Neural progenitor cell (in vitro differentiated cells): ENCODE data around the gene SLC2A5. TPM values are rescaled to one million over a fixed set of nuclear protein-coding genes. Genes with fewer than 3 reads are reported as not detected.

Experiments
- DNase-seq: peaks from one replicate; pipeline ENCODE4 v3.0.0-alpha.2; 2016; ENCODE audit warnings: low spot score
- H2AFZ ChIP-seq: fragments of 200-600 bp; sonication (generic); replicated peaks from 2 replicates; pipeline ENCODE4 v1.6.1; 2016; ENCODE audit warnings: antibody characterized with exemption
- H3F3A ChIP-seq: fragments of 200-600 bp; sonication (generic); 2 replicates; pipeline ENCODE4 v1.6.1; 2016; ENCODE audit warnings: antibody characterized with exemption, low read depth
- H3K27ac ChIP-seq: fragments of 200-600 bp; sonication (generic); 2 replicates; pipeline ENCODE4 v1.5.1; 2016; ENCODE audit warnings: mild to moderate bottlenecking
- H3K27me3 ChIP-seq: fragments of 200-600 bp; sonication (generic); 2 replicates; pipeline ENCODE4 v1.6.1; 2016; ENCODE audit warnings: mild to moderate bottlenecking, moderate library complexity
- H3K36me3 ChIP-seq: fragments of 200-600 bp; sonication (generic); 2 replicates; pipeline ENCODE4 v1.5.1; 2016
- H3K4me1 ChIP-seq: fragments of 200-600 bp; sonication (generic); 2 replicates; pipeline ENCODE4 v1.6.1; 2016; ENCODE audit warnings: mixed run types
- H3K4me2 ChIP-seq: fragments of 200-600 bp; sonication (generic); 2 replicates; pipeline ENCODE4 v1.6.1; 2016
- H3K4me3 ChIP-seq: fragments of 200-600 bp; sonication (generic); 2 replicates; pipeline ENCODE4 v1.5.1; 2016
- H3K79me2 ChIP-seq: fragments of 200-600 bp; sonication (generic); 2 replicates; pipeline ENCODE4 v1.6.1; 2016; ENCODE audit warnings: low read depth
- H3K9ac ChIP-seq: fragments of 200-600 bp; sonication (generic); 2 replicates; pipeline ENCODE4 v1.6.1; 2016
- H3K9me3 ChIP-seq: fragments of 200-600 bp; sonication (generic); 2 replicates; pipeline ENCODE4 v1.5.1; 2016; ENCODE audit warnings: low read depth
- H4K20me1 ChIP-seq: fragments of 200-600 bp; sonication (generic); 2 replicates; pipeline ENCODE4 v1.6.1; 2016; ENCODE audit warnings: low read depth
- H3K27ac Mint-ChIP-seq: 3 replicates; pipeline ENCODE4 v1.8.0; 2021; ENCODE audit warnings: mixed read lengths
- H3K27me3 Mint-ChIP-seq: 2 replicates; pipeline ENCODE4 v1.8.0; 2022; ENCODE audit warnings: low read depth, mild to moderate bottlenecking, inconsistent platforms, moderate library complexity, mixed read lengths; ENCODE audit not compliant: insufficient read depth
- H3K36me3 Mint-ChIP-seq: 3 replicates; pipeline ENCODE4 v1.8.0; 2021; ENCODE audit warnings: mixed read lengths
- H3K4me1 Mint-ChIP-seq: 3 replicates; pipeline ENCODE4 v1.8.0; 2021; ENCODE audit warnings: mixed read lengths
- H3K4me3 Mint-ChIP-seq: 3 replicates; pipeline ENCODE4 v1.8.0; 2021; ENCODE audit warnings: mild to moderate bottlenecking, moderate library complexity, mixed read lengths
- H3K9me3 Mint-ChIP-seq: 3 replicates; pipeline ENCODE4 v1.8.0; 2020; ENCODE audit warnings: mixed read lengths
- CTCF ChIP-seq: fragments of 200-600 bp; sonication (generic); IDR thresholded peaks from 2 replicates; pipeline ENCODE4 v1.5.1; 2017; ENCODE audit warnings: antibody characterized with exemption, mild to moderate bottlenecking
- EZH2 ChIP-seq: fragments of 200-600 bp; sonication (generic); IDR thresholded peaks from 2 replicates; pipeline ENCODE4 v1.6.1; 2017; ENCODE audit warnings: antibody characterized with exemption, mild to moderate bottlenecking, moderate library complexity
- EZH2phosphoT487 ChIP-seq: fragments of 200-600 bp; sonication (generic); IDR thresholded peaks from 2 replicates; pipeline ENCODE4 v1.6.1; 2017; ENCODE audit warnings: antibody characterized with exemption
- total RNA-seq: library from RNA; depleted of rRNA; stranded (reverse); fragments of >200 nt; gene quantifications from 2 replicates; pipeline ENCODE4 v1.2.3, GENCODE V29; 2015; ENCODE audit warnings: low replicate concordance

The SLC2A5 gene
- total RNA-seq, 1 donor from 2014 or later: not detected

GRCh38 chr1:9038881-9039760 lies 30.3 kb downstream of the SLC2A5 start:
- Mint-ChIP-seq H3K27me3 (peaks cover 4% of the 10 kb centered on the region), H3K36me3 (no peaks in the 10 kb centered on the region), H3K27ac (no peak overlapping the region), H3K9me3 (peaks cover 17% of the 10 kb centered on the region), H3K4me1 (no peaks in the 10 kb centered on the region), H3K4me3 (no peak overlapping the region)
- Histone ChIP-seq H3K79me2 (no peaks in the 10 kb centered on the region), H3K27me3 (no peaks in the 10 kb centered on the region), H3K36me3 (no peaks in the 10 kb centered on the region), H3K4me1 (no peaks in the 10 kb centered on the region), H4K20me1 (no peaks in the 10 kb centered on the region), H3K27ac (no peak overlapping the region), H3F3A (no peaks in the 10 kb centered on the region), H3K4me3 (no peak overlapping the region), H2AFZ (no peak overlapping the region), H3K9me3 (no peaks in the 10 kb centered on the region), H3K4me2 (no peak overlapping the region), H3K9ac (no peak overlapping the region)
- TF ChIP-seq CTCF (no peak), EZH2phosphoT487 (no peak), EZH2 (no peak)
- no peak for DNase-seq

GRCh38 chr1:9038338-9038650 lies 31.1 kb downstream of the SLC2A5 start:
- no peak for DNase-seq
- Histone ChIP-seq H4K20me1 (no peaks in the 10 kb centered on the region), H3K79me2 (no peaks in the 10 kb centered on the region), H3K27me3 (no peaks in the 10 kb centered on the region), H3K9me3 (no peaks in the 10 kb centered on the region), H3K27ac (no peak overlapping the region), H2AFZ (no peak overlapping the region), H3F3A (no peaks in the 10 kb centered on the region), H3K4me3 (no peak overlapping the region), H3K4me1 (no peaks in the 10 kb centered on the region), H3K9ac (no peak overlapping the region), H3K36me3 (no peaks in the 10 kb centered on the region), H3K4me2 (no peak overlapping the region)
- Mint-ChIP-seq H3K36me3 (no peaks in the 10 kb centered on the region), H3K27ac (no peak overlapping the region), H3K27me3 (peaks cover 4% of the 10 kb centered on the region), H3K4me3 (no peak overlapping the region), H3K9me3 (peaks cover 17% of the 10 kb centered on the region), H3K4me1 (no peaks in the 10 kb centered on the region)
- TF ChIP-seq CTCF (no peak), EZH2 (no peak), EZH2phosphoT487 (no peak)

GRCh38 chr1:9037476-9038337 lies 31.7 kb downstream of the SLC2A5 start:
- Mint-ChIP-seq H3K4me1 (no peaks in the 10 kb centered on the region), H3K27me3 (peaks cover 3% of the 10 kb centered on the region), H3K9me3 (peaks cover 17% of the 10 kb centered on the region), H3K27ac (peak overlapping the region; percentile 87), H3K4me3 (peak overlapping the region; percentile 10), H3K36me3 (no peaks in the 10 kb centered on the region)
- Histone ChIP-seq H3K9ac (no peak overlapping the region), H3K36me3 (no peaks in the 10 kb centered on the region), H3K27me3 (no peaks in the 10 kb centered on the region), H3K27ac (no peak overlapping the region), H4K20me1 (no peaks in the 10 kb centered on the region), H3F3A (no peaks in the 10 kb centered on the region), H3K9me3 (no peaks in the 10 kb centered on the region), H3K4me2 (no peak overlapping the region), H2AFZ (no peak overlapping the region), H3K79me2 (no peaks in the 10 kb centered on the region), H3K4me1 (no peaks in the 10 kb centered on the region), H3K4me3 (no peak overlapping the region)
- TF ChIP-seq EZH2 (no peak), EZH2phosphoT487 (no peak), CTCF (no peak)
- DNase-seq: no peak
